Fibroblast of skin of right quadriceps (primary cell): Measurements from ENCODE around the gene DEFB115.
"Not testable (repeated sequence)": the region's sequence is repeated elsewhere in the genome, so short reads cannot be mapped to it uniquely, and the experiment has no call there.

Source experiments
- DNase-seq: peaks from one replicate; pipeline ENCODE4 v3.0.0-alpha.2; 2013

Gene DEFB115, protein sequence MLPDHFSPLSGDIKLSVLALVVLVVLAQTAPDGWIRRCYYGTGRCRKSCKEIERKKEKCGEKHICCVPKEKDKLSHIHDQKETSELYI

DNA sequence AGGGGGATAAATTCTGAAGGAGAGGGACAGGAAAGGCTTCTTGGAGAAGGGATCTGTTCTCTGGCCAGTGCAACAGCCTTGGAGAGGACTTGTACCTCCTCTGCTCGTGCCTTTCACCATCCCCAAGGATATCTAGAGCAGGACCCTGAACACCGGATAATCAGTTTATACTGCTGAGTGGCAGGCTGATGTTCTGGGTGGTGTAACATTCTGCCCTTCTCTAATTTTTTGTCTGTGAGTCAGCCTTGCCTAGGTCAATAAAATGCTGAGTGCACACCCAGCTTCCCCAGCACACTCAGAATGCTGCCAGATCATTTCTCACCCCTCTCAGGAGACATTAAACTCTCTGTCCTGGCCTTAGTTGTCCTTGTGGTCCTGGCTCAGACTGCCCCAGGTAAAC lies at the start of gene DEFB115:
TSS of gene DEFB115 (plus strand) at position 301 of the 400 bp plus-strand sequence. CDS start at position 301, 0 bp downstream.
- DNase-seq: no peak

DNA sequence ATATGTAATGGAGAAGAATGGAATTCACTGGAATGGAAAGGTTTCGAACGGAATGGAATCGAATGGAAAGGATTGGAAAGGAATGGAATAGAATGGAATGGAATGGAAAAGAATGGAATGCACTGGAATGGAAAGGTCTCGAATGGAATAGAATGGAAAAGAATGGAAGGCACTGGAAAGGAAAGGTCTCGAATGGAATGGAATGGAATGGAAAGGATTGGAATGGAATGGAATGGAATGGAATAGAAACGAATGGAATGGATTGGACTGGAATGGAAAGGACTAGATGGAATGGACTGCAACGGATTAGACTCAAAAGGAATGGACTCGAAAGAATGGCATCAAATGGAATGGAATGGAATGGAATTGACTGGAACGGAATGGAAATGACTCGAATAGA lies 20.5 kb upstream of the DEFB115 start:
- DNase-seq: no peak

DNA sequence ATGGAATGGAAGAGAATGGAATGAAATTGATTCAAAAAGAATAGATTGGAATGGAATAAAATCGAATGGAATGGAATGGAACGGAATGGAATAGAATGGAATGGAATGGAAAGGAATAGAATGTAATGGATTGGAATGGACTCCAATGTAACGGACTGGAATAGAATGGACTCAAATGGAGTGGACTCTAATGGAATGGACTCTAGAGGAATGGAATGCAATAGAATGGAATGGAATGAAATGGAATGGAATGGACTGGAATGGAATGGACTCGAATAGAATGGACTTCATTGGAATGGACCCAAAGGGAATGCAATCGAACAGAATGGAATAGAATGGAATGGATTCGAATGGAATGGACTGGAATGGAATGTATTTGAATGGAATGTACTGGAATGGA lies 19.7 kb upstream of the DEFB115 start:
- DNase-seq: no peak

DNA sequence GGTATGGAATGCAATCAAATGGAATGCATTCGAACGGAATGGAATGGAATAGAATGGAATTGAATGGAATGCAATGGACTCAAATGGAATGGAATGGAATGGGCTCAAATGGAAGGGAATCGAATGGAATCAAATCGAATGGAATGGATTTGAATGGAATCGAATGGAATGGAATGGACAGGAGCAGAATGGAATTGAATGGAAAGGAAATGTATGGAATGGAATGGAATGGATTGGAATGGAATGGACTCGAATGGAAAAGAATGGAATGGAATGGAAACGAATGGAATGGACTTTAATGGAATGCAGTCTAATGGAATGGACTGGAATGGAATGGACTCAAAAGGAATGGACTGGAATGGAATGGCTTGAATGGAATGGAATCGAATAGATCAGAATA lies 18.3 kb upstream of the DEFB115 start:
- DNase-seq: no peak

DNA sequence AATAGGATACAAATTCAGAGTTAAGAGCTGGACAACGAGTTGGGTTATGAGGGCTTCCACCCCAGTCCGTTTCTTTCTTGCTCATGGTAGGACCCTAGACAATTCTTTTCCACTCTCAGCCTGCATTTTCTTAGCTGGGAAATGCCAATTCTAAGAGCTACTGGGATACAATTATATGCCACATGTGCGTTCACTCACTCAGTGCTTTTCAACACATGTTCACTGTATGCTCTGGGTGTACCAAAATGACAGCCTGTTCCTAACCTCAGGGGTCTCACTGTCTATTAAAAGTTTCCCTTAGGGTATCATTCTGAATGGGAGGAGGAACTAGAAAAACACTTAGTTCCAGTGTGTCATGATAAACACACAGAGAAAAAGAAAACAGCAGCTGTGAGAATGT lies 505 bp upstream of the DEFB115 start:
- DNase-seq: no peak

DNA sequence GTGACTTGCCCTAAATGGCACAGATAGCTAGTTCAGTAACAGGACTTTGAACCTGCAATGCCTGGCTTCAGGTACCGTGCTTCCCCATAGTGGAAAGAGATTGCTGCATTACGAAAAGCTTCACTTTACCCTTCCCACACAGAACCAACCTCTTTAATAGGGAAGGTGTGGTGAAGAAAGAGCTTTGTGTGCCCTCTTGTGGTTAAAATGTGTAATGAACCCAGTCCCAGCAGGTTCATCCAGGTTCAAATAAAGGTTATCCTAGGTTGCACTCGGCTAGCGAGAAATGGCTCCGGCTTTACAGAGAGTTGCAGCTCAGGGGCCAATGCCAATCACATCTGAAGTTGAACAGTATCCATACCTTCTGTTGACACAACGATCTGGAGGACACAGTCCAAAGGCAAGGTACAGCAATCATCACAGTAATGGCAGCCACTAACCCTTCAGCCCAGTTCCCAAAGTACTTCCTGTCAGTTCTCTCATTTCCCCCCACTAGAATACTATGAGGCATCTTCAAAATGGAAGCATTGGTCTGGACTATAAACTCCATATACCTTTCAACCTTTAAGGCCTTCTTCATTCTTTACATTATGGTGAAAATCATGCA lies 3.0 kb downstream of the DEFB115 start:
- no peak for DNase-seq

DNA sequence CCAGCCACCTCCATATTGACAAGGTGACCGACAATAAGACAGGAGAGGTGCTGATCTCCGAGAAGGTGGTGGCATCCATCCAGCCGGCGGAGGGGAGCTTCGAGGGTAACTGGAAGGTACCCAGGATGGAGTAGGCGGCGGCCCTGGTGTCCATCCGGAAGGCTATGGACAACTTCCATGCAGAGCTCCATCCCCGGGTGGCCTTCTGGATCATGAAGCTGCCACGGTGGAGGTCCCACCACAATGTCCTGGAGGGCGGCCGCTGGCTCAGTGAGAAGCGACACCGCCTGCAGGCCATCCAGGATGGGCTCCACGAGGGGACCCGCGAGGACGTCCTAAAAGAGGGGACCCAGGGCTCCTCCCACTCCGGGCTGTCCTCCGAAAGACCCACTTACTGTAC lies 17.0 kb downstream of the DEFB115 start:
- no peak for DNase-seq

DNA sequence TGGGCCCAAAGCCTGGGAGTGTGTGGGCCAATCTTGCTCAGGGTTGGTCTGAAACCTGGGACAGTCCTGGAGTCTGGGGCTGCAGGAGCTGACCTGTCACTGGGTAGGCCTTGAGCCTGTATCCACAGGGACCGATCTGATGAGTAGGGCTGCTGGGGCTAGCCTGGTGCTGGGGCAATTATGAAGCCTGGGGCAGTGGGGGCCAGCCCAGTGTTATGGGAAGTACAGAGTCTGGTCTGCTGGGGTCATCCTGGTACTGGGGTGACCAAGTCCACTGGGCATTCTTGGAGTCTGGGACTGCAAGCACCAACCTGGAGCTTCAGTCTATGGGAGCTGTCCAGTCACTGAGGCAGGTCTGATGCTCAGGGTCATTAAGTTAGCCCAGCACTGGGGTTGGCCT lies 20.7 kb downstream of the DEFB115 start:
- no peak for DNase-seq

DNA sequence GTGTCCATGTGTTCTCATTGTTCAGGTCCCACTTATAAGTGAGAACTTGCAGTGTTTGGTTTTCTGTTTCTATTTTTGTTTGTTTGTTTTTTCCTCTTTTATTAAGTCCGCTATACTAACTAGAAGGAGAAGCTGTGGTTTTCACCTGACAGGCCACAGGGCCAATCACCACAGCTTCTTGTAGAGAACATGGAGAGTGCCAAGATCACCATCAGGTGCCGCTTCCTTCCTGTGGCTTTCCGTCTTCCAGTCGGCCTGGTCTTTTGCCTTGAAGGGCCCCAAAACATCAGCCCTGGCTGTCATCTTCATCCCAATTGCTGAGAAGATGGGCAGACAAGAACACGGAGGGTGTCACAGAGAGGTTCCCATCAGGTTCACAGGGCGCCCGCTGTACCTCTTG lies 27.5 kb downstream of the DEFB115 start:
- DNase-seq: not testable (repeated sequence)

DNA sequence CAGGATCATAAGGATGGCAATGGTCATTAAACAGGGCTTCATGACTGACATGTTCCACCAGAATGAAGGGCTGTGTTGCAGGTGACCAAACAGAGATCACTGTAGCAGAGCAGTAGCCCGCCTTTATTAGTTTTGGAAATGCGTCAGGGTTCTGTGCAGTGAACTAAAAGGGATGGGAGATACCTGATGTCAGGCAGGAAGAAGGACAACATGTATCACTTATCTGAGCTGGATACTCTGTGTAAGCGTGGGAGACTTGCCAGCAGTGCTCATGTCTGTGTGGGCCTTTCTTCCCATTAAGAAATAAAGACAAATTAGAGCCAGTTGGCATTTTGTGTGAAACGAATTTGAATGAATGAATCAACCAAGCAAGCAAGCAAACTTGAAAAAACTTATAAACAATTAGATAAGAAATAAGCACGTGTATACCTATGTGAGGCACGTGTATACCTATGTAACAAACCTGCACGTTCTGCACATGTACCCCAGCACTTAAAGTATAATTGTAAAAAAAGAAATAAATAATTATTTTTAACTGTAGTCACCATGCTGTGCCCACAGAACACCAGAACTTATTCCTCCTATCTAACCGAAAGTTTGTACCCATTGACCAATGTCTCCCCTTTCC lies 51.2 kb downstream of the DEFB115 start, which contains the start of gene DEFB116:
TSS of gene DEFB116 (minus strand) at position 51 of the 628 bp plus-strand sequence. CDS start at position 51, 0 bp downstream.
- no peak for DNase-seq
